ENCODE measurements around the gene RELCH.
"Not testable (repeated sequence)": the region's sequence is repeated elsewhere in the genome, so short reads cannot be mapped to it uniquely, and the experiment has no call there.

- not testable (repeated sequence) for TF ChIP-seq POLR2AphosphoS5 (IDR thresholded peaks at IDR 0.05; ENCODE audit: borderline replicate concordance, low read depth, low read length); FOXP2 (optimal IDR thresholded peaks at IDR 0.05; ENCODE audit: control extremely low read depth, extremely low read length, insufficient read depth)
These were observed 20.5 kb upstream of the RELCH start for GRCh38 chr18:62166524-62166923.

Measured in SK-N-MC (cell line).